SU-DHL-6 (cell line): ENCODE measurements around the gene GNG7.
"Not testable (repeated sequence)": the region's sequence is repeated elsewhere in the genome, so short reads cannot be mapped to it uniquely, and the experiment has no call there.

Source experiments
- CTCF ChIP-seq: fragments of 200-600 bp; sonication (generic); IDR thresholded peaks from one replicate; pipeline ENCODE4 v1.5.1; 2017; ENCODE audit warnings: antibody characterized with exemption, mild to moderate bottlenecking, low read length, moderate library complexity; ENCODE audit not compliant: insufficient read depth, poor library complexity, severe bottlenecking
- EZH2phosphoT487 ChIP-seq: fragments of 200-600 bp; sonication (generic), shearing (Covaris generic); conservative IDR thresholded peaks from 2 replicates; pipeline ENCODE4 v1.6.1; 2018; ENCODE audit warnings: mild to moderate bottlenecking, antibody characterized with exemption, low read length, moderate library complexity, mixed read lengths

- TF ChIP-seq CTCF, EZH2phosphoT487: not testable (repeated sequence)
These were observed 51.3 kb downstream of the GNG7 start for GRCh38 chr19:2651002-2651733.
